GM12875 (cell line): ENCODE results near the gene ISYNA1.
A peak's percentile ranks its signal among the peaks of the same experiment; 100 is the strongest.

ENCODE experiments used
- H3K4me3 ChIP-seq: one replicate; pipeline ENCODE4 v1.5.1; 2011; ENCODE audit warnings: low read depth, low read length, control low read depth
- TF ChIP-seq, protein P1 (sequence below): IDR thresholded peaks from 2 replicates; pipeline ENCODE4 v1.5.1; 2011; ENCODE audit warnings: low read depth, mild to moderate bottlenecking, control low read depth, inconsistent platforms, low read length, moderate library complexity, borderline replicate concordance; ENCODE audit not compliant: insufficient read depth

Gene ISYNA1

DNA sequence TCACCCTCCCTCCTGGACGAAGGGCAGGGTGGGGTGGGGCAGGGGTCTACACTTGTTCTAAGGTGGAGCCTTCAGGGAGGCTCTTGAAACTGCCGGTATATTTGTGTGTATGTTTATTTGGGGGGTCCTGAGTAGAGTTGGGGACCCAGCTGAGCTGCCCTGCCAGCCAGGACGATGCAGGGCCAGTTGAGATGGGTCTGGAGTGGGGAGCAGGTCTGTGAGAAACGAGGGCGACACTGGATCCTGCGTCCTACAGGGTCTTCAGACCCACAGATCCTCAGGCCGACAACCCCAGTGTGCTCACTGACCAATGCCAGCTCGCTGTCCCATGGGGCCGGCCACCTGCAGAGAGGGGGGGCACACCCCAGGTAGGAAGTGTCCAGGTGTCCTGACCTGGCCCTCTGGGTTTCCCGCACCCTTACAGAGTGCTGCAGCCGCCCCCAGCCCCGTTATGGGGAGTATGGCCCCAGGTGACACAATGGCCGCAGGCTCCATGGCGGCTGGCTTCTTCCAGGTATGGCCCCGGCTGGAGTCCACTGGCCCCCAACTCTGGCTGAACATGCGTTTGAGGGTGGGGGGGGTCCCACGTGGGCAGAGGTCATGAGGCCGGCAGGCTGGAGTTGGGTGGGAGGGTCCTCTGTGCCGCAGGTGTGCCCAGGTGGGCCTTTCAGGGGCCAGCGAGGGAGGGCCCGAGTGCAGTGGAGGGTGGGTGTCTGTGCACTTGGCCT, 7.4 kb downstream of the ISYNA1 start:
- TF ChIP-seq, protein P1, sequence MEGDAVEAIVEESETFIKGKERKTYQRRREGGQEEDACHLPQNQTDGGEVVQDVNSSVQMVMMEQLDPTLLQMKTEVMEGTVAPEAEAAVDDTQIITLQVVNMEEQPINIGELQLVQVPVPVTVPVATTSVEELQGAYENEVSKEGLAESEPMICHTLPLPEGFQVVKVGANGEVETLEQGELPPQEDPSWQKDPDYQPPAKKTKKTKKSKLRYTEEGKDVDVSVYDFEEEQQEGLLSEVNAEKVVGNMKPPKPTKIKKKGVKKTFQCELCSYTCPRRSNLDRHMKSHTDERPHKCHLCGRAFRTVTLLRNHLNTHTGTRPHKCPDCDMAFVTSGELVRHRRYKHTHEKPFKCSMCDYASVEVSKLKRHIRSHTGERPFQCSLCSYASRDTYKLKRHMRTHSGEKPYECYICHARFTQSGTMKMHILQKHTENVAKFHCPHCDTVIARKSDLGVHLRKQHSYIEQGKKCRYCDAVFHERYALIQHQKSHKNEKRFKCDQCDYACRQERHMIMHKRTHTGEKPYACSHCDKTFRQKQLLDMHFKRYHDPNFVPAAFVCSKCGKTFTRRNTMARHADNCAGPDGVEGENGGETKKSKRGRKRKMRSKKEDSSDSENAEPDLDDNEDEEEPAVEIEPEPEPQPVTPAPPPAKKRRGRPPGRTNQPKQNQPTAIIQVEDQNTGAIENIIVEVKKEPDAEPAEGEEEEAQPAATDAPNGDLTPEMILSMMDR, result no peak
- no peak overlapping the region for H3K4me3 ChIP-seq

DNA sequence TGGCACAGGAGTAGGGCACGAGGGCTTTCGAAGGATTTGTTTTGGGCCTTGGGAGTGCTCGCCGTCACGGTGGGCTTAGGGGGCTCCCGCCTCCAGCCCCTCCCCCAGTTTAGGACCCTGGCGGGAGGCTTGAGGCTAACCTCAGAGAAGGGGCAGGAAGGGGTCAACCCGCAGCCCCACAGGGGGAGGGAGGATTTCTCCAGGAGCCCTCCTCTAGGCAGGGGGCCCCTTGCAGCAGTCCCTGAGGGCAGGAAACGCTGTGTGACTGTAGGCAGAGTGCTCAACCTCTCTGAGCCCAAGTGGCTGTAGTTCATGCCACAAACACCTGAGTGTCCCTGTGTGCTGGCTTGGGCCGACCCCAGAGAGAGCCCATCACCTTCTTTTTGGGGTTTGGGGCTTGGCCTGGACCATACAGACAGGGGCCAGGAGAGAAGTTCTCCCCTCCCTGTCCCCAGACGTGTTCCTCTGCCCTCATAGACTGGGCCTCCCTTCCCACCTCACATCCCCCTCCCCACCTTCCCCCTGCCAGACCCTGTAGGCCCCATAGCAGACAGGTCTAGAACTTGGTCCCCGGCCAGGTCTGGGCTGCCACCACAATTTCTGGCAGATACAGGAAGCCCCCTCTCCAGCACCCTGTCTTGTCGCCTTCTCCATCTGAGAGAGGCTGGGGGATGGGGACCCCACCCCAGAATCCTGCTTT, 8.1 kb downstream of the ISYNA1 start:
- TF ChIP-seq, protein P1, result no peak
- H3K4me3 ChIP-seq, result peak overlapping the region; percentile 36

- TF ChIP-seq, protein P1, result no peak
- peak overlapping the region; percentile 36 for H3K4me3 ChIP-seq
Measured at GRCh38 chr19:18428787-18429674, 8.9 kb downstream of the ISYNA1 start.

DNA sequence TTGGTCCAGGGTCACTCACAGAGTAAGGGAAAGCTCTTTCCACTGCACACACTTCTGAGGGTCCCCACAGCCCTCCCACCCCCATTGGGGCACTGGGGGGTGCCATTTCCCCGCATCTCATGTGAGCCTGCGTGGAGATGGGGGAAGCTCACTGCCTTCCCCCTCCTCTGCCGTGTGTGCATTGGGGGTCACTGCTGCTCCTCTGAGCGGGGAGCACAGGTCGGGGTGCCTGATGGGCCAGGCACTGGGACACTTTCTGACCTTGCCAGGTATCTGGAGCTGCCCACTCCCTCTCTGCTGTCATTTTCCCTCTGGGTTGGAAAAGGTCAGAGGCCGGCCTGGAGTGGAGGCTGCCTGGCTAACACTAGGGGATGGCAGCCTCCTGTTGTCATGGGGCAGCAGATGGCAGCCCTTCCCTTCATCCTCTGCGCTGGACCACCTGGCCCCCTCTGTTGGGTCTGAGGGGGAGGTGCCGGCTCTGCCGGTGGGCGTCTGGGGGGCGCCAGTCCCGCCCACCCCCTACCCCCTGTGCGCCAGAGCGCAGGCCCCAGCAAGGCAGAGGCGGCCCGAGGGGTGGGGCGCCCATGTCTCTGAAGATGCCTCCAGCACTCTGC, 9.7 kb downstream of the ISYNA1 start:
- H3K4me3 ChIP-seq, result no peak overlapping the region
- TF ChIP-seq, protein P1, result no peak

- TF ChIP-seq, protein P1, result no peak
- H3K4me3 ChIP-seq, result no peak overlapping the region
Measured at GRCh38 chr19:18427743-18428113, 10.2 kb downstream of the ISYNA1 start.

GRCh38 chr19:18427080-18427742, 10.7 kb downstream of the ISYNA1 start:
- TF ChIP-seq, protein P1, result no peak
- no peak overlapping the region for H3K4me3 ChIP-seq
